GM21423 (cell line): ENCODE measurements around the gene ASXL1.
"Not testable (repeated sequence)": the region's sequence is repeated elsewhere in the genome, so short reads cannot be mapped to it uniquely, and the experiment has no call there.

ENCODE experiments used
- ATAC-seq: cut with Tn5 transposase; IDR thresholded peaks from one replicate; pipeline ENCODE4 v1.9.1; 2021; ENCODE audit warnings: mild to moderate bottlenecking, moderate library complexity; ENCODE audit not compliant: unreplicated experiment

Gene ASXL1

GRCh38 chr20:32336918-32337347 lies 21.2 kb upstream of the ASXL1 start:
- no peak for ATAC-seq

DNA sequence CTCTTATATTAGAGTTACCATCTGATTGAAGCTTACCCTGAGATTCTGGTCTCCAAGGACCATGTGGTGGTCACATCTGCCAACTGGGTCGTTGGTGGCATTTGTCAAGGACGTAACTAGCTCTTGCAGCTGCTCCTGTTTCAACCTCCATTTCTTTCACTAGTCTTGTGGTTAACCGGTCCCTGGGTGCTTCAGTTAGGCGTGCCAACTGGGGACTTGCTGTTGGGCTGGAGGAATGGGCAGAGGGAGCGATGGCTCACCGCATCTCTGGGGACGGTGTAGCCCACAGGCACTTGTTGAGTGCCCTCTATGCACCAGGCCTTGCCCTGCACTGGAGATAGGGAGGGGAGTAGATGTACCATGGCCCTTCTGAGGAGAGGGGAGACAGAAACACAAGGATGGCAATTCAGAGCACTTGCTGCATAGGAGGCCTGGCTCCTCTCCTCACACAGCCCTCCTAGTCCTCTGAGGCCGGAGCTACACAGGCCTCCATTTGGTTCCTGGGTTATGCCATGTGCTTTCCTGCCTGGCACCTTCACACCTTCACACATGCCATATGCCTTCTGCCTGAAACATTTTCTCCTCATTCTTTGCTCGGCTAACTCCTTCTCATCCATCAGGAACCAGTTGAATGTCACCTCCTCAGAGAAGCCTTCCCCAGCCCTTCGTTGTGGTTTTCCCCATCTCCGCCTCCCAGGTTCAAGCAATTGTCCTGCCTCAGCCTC lies 20.0 kb upstream of the ASXL1 start:
- ATAC-seq = no peak

GRCh38 chr20:32338665-32339064 lies 19.5 kb upstream of the ASXL1 start:
- no peak for ATAC-seq

DNA sequence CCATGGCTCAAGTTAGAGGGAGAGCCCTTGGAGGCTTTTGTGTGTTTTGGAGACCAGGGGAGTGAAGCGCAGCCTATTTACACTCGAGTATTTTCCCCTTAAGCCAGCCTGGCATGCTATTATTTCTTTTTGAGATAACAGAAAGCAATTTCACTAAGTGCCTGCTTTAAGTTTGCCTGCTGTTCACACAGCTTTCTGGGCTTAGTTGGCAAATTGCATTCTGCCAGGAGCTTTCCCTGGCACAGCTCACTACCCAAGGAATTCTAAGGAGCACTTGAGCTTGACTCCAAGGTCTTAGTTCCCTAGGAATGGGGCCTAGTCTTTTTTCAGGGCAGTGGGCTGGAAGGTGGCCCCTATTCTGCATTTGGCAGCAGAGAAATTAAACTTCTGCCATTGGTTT lies 19.0 kb upstream of the ASXL1 start:
- no peak for ATAC-seq

- not testable (repeated sequence) for ATAC-seq
Measured at GRCh38 chr20:32341053-32341452, 17.1 kb upstream of the ASXL1 start.

- ATAC-seq = no peak
Measured at GRCh38 chr20:32343439-32343838, 14.7 kb upstream of the ASXL1 start.

- ATAC-seq = no peak
Measured at GRCh38 chr20:32344835-32345506, 13.2 kb upstream of the ASXL1 start.

DNA sequence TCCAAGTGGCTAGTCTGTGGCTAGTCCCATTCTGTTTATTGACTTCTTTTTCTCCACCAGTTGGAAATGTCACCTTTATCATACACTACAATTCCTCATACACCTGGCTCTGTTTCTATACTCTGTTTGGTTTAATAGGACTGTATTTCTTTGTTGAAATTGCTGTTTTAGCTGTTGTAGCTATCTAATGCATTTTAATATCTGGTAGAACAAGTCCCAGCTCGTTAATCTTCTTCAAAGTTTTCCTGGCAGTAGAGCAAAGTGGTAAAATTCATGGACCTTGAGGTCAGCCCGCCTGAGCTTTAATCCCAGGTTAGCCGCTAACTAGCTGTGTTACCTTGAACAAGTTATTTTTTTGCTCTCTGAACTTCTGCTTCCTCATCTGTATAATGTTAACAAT lies 9.9 kb upstream of the ASXL1 start:
- no peak for ATAC-seq

DNA sequence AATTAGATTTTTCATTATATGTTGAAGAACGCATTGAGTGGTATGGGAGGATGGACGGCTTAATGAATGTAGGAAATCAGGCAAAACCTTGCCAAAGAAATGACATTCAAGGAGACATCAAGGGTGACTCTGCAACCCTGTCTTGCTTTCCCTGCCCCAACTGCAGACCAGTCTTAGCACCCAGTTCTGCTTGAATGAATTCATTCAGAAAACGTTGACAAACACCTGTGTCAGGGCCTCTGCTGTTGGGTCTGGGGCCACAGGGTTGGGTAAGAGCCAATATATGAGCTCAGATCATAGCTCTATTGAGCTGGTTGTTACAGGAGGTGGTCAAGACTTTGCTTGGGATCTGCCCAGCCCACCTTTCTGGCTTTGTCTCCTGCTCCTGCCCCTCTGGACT lies 7.7 kb upstream of the ASXL1 start:
- no peak for ATAC-seq

DNA sequence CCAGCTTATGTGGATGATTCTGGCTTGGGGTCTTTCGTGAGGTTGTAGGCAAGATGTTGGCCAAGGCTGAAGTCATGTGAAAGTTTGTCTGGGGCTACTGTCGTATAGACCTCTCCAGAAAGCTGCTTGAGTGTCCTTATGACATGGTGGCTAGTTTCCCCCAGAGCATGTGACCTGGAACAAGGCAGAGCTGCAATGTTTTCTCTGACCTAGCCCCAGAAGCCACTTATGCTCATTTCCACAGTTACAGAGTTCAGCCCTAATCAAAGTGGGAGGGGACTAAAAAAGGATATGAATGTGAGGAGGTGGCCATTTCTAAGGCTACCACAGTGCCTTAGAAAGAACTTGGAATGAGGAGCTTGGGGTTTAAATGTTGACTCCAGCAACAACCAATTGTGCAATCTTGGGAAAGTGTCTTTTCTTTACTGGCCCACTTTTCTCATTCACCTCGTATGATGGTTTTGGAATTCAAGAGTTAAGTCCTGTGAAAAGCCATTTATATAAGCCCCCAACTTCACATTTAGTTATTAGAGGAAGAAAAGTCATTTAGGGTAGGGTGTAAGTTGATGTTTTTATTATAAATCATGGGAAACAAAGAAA lies 5.9 kb upstream of the ASXL1 start:
- ATAC-seq = no peak

DNA sequence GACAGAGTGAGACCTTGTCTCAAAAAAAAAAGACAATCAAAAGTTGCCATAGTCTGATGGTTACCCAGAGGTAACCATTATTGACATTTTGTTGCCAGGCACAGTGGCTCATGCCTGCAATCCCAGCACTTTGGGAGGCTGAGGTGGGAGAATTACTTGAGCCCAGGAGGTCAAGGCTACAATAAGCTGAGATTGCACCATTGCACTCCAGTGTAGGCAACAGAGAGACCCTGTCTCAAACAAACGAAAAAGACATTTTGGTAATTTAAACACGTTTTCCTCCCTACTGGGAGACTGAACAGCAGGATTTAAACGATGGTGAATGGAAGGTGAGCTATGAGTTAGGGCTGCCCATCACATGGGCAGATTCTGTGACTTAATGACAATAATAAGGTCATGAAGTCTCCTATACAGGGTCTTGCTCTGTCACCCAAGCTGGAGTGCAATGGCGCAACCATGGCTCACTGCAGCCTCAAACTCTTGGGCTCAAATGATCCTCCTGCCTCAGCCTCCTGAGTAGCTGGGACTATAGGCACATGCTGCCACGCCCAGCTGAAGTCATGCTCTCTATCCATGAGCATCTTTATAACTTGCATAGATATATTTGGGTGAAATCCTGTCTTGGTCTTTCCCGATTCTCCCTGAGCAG lies 4.2 kb upstream of the ASXL1 start:
- no peak for ATAC-seq

DNA sequence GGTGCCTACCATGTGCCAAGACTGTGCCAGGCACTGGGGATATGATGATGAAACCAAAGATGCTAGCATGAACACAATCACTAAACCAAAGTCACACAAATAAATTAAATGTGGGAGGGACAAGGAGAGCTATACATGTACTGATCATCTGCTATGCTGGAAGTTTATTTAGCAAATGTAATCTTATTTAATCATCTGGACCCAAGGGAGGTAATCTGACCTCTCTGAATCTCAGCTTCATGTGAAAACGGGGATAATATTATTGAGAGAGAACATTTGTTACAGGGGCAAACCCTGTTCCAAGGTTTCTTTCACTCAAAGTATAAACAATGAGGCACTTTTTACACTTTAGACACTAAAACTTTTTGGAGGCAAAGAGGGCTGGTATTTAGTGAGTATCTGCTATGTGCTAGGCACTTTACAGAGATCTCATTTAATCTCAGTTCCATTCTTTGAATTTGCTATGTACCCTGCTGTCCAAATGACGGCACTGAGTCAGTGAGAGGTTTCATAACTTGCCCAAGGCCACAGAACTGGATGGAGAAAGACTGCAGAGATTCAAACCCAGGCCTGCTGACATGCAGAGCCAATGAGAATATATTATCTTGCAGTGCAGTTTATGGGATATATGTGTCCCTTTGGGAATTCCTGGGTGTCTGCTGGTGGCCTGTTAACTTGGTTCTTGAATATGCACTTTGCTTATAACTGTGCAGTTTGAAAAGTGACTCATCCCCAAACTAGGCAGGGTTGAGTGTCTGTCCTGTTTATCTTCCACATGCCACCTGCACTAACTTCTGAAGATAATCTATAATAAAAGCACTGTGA lies 3.3 kb upstream of the ASXL1 start:
- ATAC-seq = no peak

- ATAC-seq = no peak
Measured at GRCh38 chr20:32355417-32355841, 2.7 kb upstream of the ASXL1 start.

DNA sequence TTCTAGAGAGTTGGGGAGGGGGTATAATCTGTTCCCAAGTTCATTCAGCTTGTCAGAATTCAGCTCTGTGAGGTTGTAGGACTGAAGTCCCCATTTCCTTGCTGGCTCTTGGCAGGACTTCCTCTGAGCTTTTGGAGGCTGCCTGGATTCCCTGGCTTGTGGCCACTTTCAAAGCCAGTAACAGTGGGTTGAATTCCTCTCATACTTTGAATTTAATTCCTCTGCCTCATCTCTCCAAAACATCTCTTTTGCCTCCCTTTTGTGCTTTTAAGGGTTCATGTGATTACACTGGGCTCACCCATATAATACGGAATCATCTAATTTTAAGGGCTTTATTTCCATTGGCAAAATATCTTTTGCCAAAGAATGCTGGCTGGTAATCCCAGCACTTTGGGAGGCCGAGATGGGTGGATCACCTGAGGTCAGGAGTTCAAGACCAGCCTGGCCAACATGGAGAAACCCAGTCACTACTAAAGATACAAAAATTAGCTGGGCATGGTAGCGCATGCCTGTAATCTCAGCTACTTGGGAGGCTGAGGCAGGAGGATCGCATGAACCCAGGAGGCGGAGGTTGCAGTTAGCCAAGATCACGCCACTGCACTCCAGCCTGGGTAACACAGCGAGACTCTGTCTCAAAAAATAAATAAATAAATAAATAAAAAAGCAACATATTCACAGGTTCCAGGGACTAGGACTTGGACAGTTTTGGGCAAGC lies 2.1 kb upstream of the ASXL1 start:
- ATAC-seq = not testable (repeated sequence)

DNA sequence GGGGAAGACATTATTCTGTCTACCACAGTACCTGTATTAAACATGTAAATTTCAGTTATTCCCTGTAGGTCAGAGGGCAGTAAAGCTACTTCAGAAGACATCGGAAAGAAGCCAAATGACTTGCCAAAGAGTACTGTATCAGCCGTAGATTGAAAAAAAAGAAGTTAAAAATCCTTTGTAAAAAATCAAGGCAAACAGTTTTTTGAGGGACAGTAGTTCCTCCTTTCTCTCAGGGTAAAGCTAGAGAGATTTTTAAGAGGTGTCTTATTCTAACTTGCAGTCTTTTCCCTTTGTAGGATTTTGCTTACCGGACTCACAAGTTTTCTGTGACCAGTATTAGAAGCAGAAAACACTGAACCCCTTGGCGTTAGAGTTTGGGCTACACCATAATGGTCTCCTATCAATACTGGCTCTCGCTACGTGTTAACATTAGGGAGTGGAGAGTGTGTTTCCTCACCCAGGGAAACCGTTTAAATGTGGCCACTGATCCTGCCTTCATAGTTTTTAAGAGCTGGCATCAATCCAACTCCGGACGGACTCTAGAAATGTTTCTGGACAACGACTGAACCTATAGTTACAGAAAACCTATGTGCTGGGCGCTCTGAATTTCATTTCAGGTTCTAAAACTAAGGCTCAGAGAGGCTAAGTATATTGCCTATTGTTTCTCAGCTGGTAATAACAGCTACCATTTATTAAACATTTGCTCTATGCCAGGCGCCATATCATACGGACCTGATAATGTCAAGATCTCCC lies 1.3 kb upstream of the ASXL1 start:
- ATAC-seq = no peak

DNA sequence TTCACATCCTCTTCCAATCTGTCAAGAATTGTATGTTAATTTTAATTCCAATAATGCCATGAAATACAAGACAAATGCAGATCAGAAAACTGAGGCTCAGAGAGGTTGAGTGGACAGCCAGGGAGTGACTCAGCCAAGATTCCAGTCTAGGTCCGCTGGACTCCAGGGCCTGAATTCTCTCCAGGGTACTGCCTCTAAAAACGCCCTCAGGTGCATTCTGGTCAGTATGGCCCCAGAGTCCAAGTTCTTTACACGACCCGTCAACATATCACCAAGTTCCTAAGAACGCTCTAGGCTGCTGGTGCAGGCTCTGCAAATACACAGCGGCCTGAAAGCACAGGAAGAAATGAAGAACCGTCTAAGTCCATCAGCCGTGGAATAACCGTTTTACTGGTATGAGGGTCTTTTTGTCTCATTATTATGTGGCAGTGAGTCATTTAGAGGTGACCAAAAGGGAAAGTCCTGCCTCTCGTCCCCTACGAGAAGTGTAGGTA lies 709 bp upstream of the ASXL1 start:
- ATAC-seq = peak; percentile 1

- no peak for ATAC-seq
Measured at GRCh38 chr20:32358632-32358882, 426 bp downstream of the ASXL1 start.

DNA sequence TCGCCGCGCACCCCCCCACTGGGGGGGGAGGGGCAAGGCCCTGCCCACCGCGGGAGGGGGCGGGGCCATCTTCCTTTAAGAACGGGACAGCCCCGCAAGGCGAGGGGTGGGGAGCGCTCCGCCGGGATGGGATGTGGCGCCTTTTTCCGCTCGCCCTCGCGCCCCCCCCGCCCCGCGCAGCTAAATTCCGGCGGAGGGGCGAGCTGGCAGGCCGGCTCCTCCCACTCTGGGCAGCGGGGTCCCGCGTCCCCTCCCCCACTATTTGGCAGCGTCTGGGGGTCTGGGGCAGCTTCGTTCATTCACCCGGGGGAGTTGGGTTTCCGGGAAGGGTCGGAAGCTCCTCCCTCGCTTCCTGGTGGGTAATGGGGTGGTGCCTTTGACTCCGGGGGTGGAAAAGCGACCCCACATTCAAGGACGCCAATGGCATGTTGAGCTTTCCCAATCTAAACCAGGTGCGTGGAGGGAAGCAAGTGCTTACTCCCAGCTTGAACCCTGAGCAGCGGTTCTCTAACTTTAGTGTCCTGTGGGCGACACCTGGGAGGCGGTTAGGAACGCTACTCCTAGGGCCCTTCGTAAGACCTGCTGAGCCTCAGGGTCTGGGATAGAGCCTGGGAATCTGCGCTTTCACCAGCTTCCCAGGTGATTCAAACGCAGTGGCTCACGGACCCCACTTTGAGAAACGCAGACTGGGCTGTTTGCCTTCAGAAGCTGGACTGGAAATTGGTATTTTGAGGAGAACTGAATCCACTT lies 927 bp downstream of the ASXL1 start:
- no peak for ATAC-seq
